Measurements from ENCODE around the gene FBXO4. TPM values are rescaled to one million over a fixed set of nuclear protein-coding genes. Genes with fewer than 3 reads are reported as not detected.

The FBXO4 gene
- total RNA-seq, 1 experiment from 2014 or later: 9.0 TPM

DNA sequence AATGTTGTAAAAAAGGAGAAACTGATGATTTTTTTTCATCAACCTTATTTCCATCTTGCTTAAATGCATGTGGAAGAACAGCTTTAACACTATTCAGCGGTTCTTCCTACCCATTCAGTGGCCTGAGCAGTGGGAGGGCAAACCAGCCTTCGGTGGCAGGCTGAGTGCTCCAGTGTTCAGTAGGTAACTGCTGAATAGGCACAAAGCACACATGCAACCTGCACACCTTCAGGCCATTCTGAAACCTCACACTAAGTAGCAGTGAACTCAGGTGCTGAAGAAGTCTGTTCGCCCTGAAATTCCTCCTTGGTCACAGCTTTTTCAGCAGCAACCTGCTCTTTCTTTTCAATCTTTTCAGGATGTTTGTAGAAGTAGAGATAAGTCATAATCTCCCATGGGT lies 26.1 kb downstream of the FBXO4 start:
- Histone ChIP-seq H3K79me2 (ENCODE audit: insufficient read depth, low read length) (no peaks in the 10 kb centered on the region), H2AFZ (ENCODE audit: low read depth, low read length, poor library complexity, severe bottlenecking) (no peak overlapping the region), H3K9ac (ENCODE audit: low read length) (no peak overlapping the region), H3K4me1 (ENCODE audit: control insufficient read depth in 1 of 2, insufficient read depth in 2 of 2, low read length in 2 of 2) (no peaks in the 10 kb centered on the region), H3K36me3 (ENCODE audit: control insufficient read depth in 1 of 2, insufficient read depth in 2 of 2, low read length in 2 of 2) (no peaks in the 10 kb centered on the region), H4K20me1 (ENCODE audit: insufficient read depth) (no peaks in the 10 kb centered on the region), H3K4me2 (ENCODE audit: low read length) (no peak overlapping the region), H3K9me2 (ENCODE audit: insufficient read depth) (no peaks in the 10 kb centered on the region), H3K4me3 (replicated peaks in 1 of 2; ENCODE audit: low read depth in 1 of 2, low read length in 2 of 2) (no peak overlapping the region), H3K27me3 (ENCODE audit: insufficient read depth, low read length) (no peaks in the 10 kb centered on the region), H3K27ac (ENCODE audit: low read depth, low read length) (no peak overlapping the region), H3K9me3 (ENCODE audit: control insufficient read depth in 1 of 2, insufficient read depth in 1 of 2, low read depth in 1 of 2, low read length in 2 of 2) (no peaks in the 10 kb centered on the region)
- TF ChIP-seq TCF7L2 (IDR thresholded peaks at IDR 0.05; ENCODE audit: borderline replicate concordance, extremely low read depth, insufficient read depth, insufficient read length) (no peak), SIN3A (IDR thresholded peaks at IDR 0.05; ENCODE audit: low read depth) (no peak), EZH2phosphoT487 (IDR thresholded peaks at IDR 0.05; ENCODE audit: borderline replicate concordance) (no peak)
- DNase-seq (ENCODE audit: low read depth, low spot score): no peak
- RAD21 ChIA-PET (ENCODE audit: low non-redundant PET in 1 of 2, low total read pairs in 2 of 2, uncharacterized antibody in 2 of 2, unreplicated experiment in 2 of 2): no interaction called here
- POLR2A ChIA-PET: no interaction called here
- CTCF ChIA-PET: no interaction called here
- BruUV-seq (replicated peaks): no TSS peak
- ATAC-seq: no peak
- intact Hi-C loops (cut with micrococcal nuclease): no loop called here

- Histone ChIP-seq H3K4me1 (ENCODE audit: control insufficient read depth in 1 of 2, insufficient read depth in 2 of 2, low read length in 2 of 2) (no peaks in the 10 kb centered on the region), H3K36me3 (ENCODE audit: control insufficient read depth in 1 of 2, insufficient read depth in 2 of 2, low read length in 2 of 2) (no peaks in the 10 kb centered on the region), H3K27ac (ENCODE audit: low read depth, low read length) (no peak overlapping the region), H3K4me2 (ENCODE audit: low read length) (no peak overlapping the region), H3K79me2 (ENCODE audit: insufficient read depth, low read length) (no peaks in the 10 kb centered on the region), H3K4me3 (replicated peaks in 1 of 2; ENCODE audit: low read depth in 1 of 2, low read length in 2 of 2) (no peak overlapping the region), H3K9ac (ENCODE audit: low read length) (no peak overlapping the region), H3K27me3 (ENCODE audit: insufficient read depth, low read length) (no peaks in the 10 kb centered on the region), H3K9me3 (ENCODE audit: control insufficient read depth in 1 of 2, insufficient read depth in 1 of 2, low read depth in 1 of 2, low read length in 2 of 2) (no peaks in the 10 kb centered on the region), H2AFZ (ENCODE audit: low read depth, low read length, poor library complexity, severe bottlenecking) (no peak overlapping the region), H4K20me1 (ENCODE audit: insufficient read depth) (no peaks in the 10 kb centered on the region), H3K9me2 (ENCODE audit: insufficient read depth) (no peaks in the 10 kb centered on the region)
- intact Hi-C loops (cut with micrococcal nuclease): no loop called here
- ChIA-PET CTCF (no interaction called here), RAD21 (ENCODE audit: low non-redundant PET in 1 of 2, low total read pairs in 2 of 2, uncharacterized antibody in 2 of 2, unreplicated experiment in 2 of 2) (no interaction called here), POLR2A (no interaction called here)
- ATAC-seq: no peak
- no peak for DNase-seq (ENCODE audit: low read depth, low spot score)
- no TSS peak for BruUV-seq (replicated peaks)
- TF ChIP-seq JUND (IDR thresholded peaks at IDR 0.05) (no peak), ZFX (IDR thresholded peaks at IDR 0.05) (no peak), YY1 (IDR thresholded peaks at IDR 0.05; ENCODE audit: extremely low read depth, insufficient replicate concordance, low read depth, low read length) (no peak), EZH2phosphoT487 (IDR thresholded peaks at IDR 0.05; ENCODE audit: borderline replicate concordance) (no peak)
Measured at GRCh38 chr5:41954286-41954685, 29.2 kb downstream of the FBXO4 start.
